GM12878 (cell line): ENCODE results near the gene NCAM2. TPM values are rescaled to one million over a fixed set of nuclear protein-coding genes. Genes with fewer than 3 reads are reported as not detected.

Experiments
- ATAC-seq: fragments of 200-7000 bp; cut with Tn5 transposase; 3 replicates; pipeline ENCODE4 v1.9.1; 2020; ENCODE audit warnings: mild to moderate bottlenecking, moderate library complexity
- BruUV-seq: library from RNA; stranded (reverse); fragments of 400-500 nt; replicated peaks from 2 replicates; lab custom pipeline; 2021; lab: Mats Ljungman, UMichigan
- CTCF ChIA-PET: fragments of 300-600 bp; sonication (Branson Sonifier 250); formaldehyde crosslinking; extraction: SDS; loops from one replicate; lab custom pipeline; 2021; ENCODE audit warnings: inconsistent platforms; lab: Yijun Ruan, JAX
- POLR2A ChIA-PET: fragments of 350-600 bp; formaldehyde crosslinking; extraction: SDS; loops from one replicate; lab custom pipeline; 2021; ENCODE audit warnings: inconsistent platforms; lab: Charles Lee
- RAD21 ChIA-PET: fragments of 300-600 bp; sonication (Branson Sonifier 250); formaldehyde crosslinking; loops from one replicate; lab custom pipeline; 2023; ENCODE audit warnings: antibody characterized with exemption; ENCODE audit not compliant: unreplicated experiment; lab: Charles Lee
- SMC1A ChIA-PET: fragments of 300-600 bp; sonication (Branson Sonifier 250); formaldehyde crosslinking; loops from one replicate; lab custom pipeline; 2023; ENCODE audit not compliant: unreplicated experiment, uncharacterized antibody; lab: Charles Lee
- DNase-seq: peaks from one replicate; pipeline ENCODE4 v3.0.0-alpha.2; 2011; ENCODE audit warnings: low read depth, low spot score
- FAIRE-seq: peaks from 3 replicates; lab custom pipeline; 2011; peaks lifted over from hg19 to GRCh38; lab: Jason Lieb, UNC
- H2AFZ ChIP-seq: 2 replicates; pipeline ENCODE4 v1.6.0; 2011; ENCODE audit warnings: low read depth, low read length, control low read depth; ENCODE audit not compliant: control insufficient read depth
- H3K27ac ChIP-seq: 2 replicates; pipeline ENCODE4 v1.5.1; 2011; ENCODE audit warnings: control low read depth; ENCODE audit not compliant: control insufficient read depth, insufficient read depth
- H3K27me3 ChIP-seq, 2 experiments: replicated peaks in 1 of 2; 2 replicates each; pipeline versions ENCODE4 v1.6.0 to v1.6.1; 2011; ENCODE audit warnings: low read length in 1 of 2; ENCODE audit not compliant: control insufficient read depth in 2 of 2, insufficient read depth in 2 of 2
- H3K36me3 ChIP-seq, 2 experiments: 2 replicates each; pipeline ENCODE4 v1.5.1; 2011; ENCODE audit warnings: low read length in 1 of 2; ENCODE audit not compliant: control insufficient read depth in 2 of 2, insufficient read depth in 2 of 2
- H3K4me1 ChIP-seq: 2 replicates; pipeline ENCODE4 v1.6.1; 2011; ENCODE audit warnings: mild to moderate bottlenecking, low read length, moderate library complexity, mixed read lengths; ENCODE audit not compliant: control insufficient read depth, insufficient read depth
- H3K4me2 ChIP-seq: 2 replicates; pipeline ENCODE4 v1.6.0; 2011; ENCODE audit warnings: control low read depth; ENCODE audit not compliant: control insufficient read depth, insufficient read depth
- H3K4me3 ChIP-seq: fragments of 200-600 bp; sonication (generic); 2 replicates; pipeline ENCODE4 v1.5.1; 2016
- H3K79me2 ChIP-seq: 2 replicates; pipeline ENCODE4 v1.6.0; 2011; ENCODE audit warnings: low read length; ENCODE audit not compliant: control insufficient read depth, insufficient read depth
- H3K9ac ChIP-seq: 2 replicates; pipeline ENCODE4 v1.8.0; 2011; ENCODE audit warnings: low read length, control low read depth, mixed read lengths; ENCODE audit not compliant: control insufficient read depth, insufficient read depth
- H3K9me3 ChIP-seq: replicated peaks from 3 replicates; pipeline ENCODE4 v1.5.1; 2011; ENCODE audit warnings: mild to moderate bottlenecking, low read length; ENCODE audit not compliant: control insufficient read depth, insufficient read depth
- H4K20me1 ChIP-seq: 2 replicates; pipeline ENCODE4 v1.6.0; 2011; ENCODE audit not compliant: control insufficient read depth, insufficient read depth
- CREB1 ChIP-seq: IDR thresholded peaks from 2 replicates; pipeline ENCODE4 v1.6.1; 2012; ENCODE audit warnings: low read depth, mild to moderate bottlenecking, inconsistent platforms
- GATAD2B ChIP-seq: fragments of 450-650 bp; conservative IDR thresholded peaks from 2 replicates; pipeline ENCODE4 v1.6.1; 2017; ENCODE audit warnings: low read depth, mild to moderate bottlenecking, moderate library complexity
- HDGF ChIP-seq: fragments of 450-650 bp; IDR thresholded peaks from 2 replicates; pipeline ENCODE4 v1.6.1; 2016; ENCODE audit warnings: antibody characterized with exemption
- MYB ChIP-seq: fragments of 150-350 bp; IDR thresholded peaks from 2 replicates; pipeline ENCODE4 v1.6.1; 2014; ENCODE audit warnings: mild to moderate bottlenecking, low read depth, low read length, borderline replicate concordance
- RB1 ChIP-seq: fragments of 450-650 bp; formaldehyde crosslinking; IDR thresholded peaks from 2 replicates; pipeline ENCODE4 v1.6.1; 2017; ENCODE audit warnings: mild to moderate bottlenecking, borderline replicate concordance
- SREBF1 ChIP-seq: IDR thresholded peaks from 2 replicates; pipeline ENCODE4 v1.6.1; 2012; ENCODE audit warnings: mild to moderate bottlenecking, low read length
- WGBS: methylation state at CpG from one replicate; pipeline ENCODE4 v1.1.6; 2016; ENCODE audit warnings: low lambda C conversion rate; ENCODE audit not compliant: insufficient replicate concordance, insufficient coverage; ENCODE audit errors: missing lambda C conversion rate; 5-methylcytosine and 5-hydroxymethylcytosine counted together
- in situ Hi-C: fragments of 300-500 bp; cut with MboI; formaldehyde crosslinking; loops from 9 replicates; pipeline ENCODE4 v1.14.3; 2018; ENCODE audit warnings: mixed read lengths
- intact Hi-C: fragments of 100-400 bp; cut with micrococcal nuclease; formaldehyde crosslinking; loops from one replicate; pipeline ENCODE4 v1.14.2; 2022; ENCODE audit not compliant: unreplicated experiment
- polyA plus RNA-seq, 11 experiments: library from polyadenylated mRNA; depleted of rRNA in 4 of 11; unstranded in 6 of 11; stranded (reverse) in 5 of 11; fragments of >200 nt; fragmentation: Nextera tagmentation in 4 of 11; fragmentation: Illumina TruSeq in 1 of 11; extraction: Ambion mirVana in 4 of 11; extraction: Trizol in 1 of 11; gene quantifications; 1 replicate in 1 of 11; 2 replicates in 10 of 11; pipeline versions ENCODE4 v1.2.1 to v1.2.3, GENCODE V29; 2011 to 2016; ENCODE audit warnings: inconsistent platforms in 2 of 11, missing spikeins in 2 of 11, low read depth in 1 of 11
- total RNA-seq, 4 experiments: library from RNA; depleted of rRNA in 3 of 4; stranded (reverse); fragments of >200 nt in 3 of 4; fragmentation: Illumina TruSeq in 1 of 4; extraction: Trizol in 1 of 4; gene quantifications; 2 replicates each; pipeline versions ENCODE4 v1.2.1 to v1.2.3, GENCODE V29; 2013 to 2021
- TF ChIP-seq, protein P1 (sequence below): IDR thresholded peaks from 2 replicates; pipeline ENCODE4 v1.6.1; 2012; ENCODE audit warnings: mild to moderate bottlenecking, low read depth, low read length
- TF ChIP-seq, protein P2 (sequence below): fragments of 450-650 bp; IDR thresholded peaks from 2 replicates; pipeline ENCODE4 v1.6.1; 2014; ENCODE audit warnings: mild to moderate bottlenecking
- TF ChIP-seq, protein P3 (sequence below): fragments of 450-650 bp; IDR thresholded peaks from 2 replicates; pipeline ENCODE4 v1.6.1; 2018; ENCODE audit warnings: mild to moderate bottlenecking, low read depth, moderate library complexity; ENCODE audit not compliant: partially characterized antibody
- TF ChIP-seq, protein P4 (sequence below): fragments of 450-650 bp; IDR thresholded peaks from 2 replicates; pipeline ENCODE4 v1.6.1; 2017; ENCODE audit warnings: antibody characterized with exemption, mild to moderate bottlenecking, moderate library complexity
- TF ChIP-seq, protein P5 (sequence below): IDR thresholded peaks from 2 replicates; pipeline ENCODE4 v1.6.1; 2011; ENCODE audit warnings: mild to moderate bottlenecking, low read depth, low read length, moderate library complexity; ENCODE audit not compliant: insufficient replicate concordance

The NCAM2 gene
- total and polyA plus RNA-seq, 10 of the 15 experiments (the other 5 are each of a cell fraction or from before 2014, with no cell fraction given) = 0.23 to 0.27 TPM; not detected in 8

DNA sequence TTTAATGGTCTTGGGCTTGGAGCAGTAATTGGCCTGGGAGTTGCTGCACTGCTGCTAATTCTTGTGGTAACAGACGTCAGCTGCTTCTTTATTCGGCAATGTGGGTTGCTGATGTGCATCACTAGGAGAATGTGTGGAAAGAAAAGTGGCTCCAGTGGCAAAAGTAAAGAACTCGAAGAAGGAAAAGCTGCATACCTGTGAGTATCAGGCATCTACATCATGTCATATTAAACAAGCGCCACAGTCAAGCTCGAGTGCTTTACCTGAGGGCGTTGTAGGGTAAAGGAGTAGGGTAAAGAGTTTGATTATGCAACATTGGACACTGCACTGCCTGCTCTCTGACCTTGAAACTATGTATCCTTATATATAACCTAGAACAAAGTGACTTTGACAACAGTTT lies 510.6 kb downstream of the NCAM2 start:
- ATAC-seq (no peak), FAIRE-seq (no peak), DNase-seq (no peak)
- no peaks in the 10 kb centered on the region for H3K4me1 ChIP-seq
- no peaks in the 10 kb centered on the region for H3K36me3 ChIP-seq
- 17% methylated on average over 6 of the region's 6 CpGs for WGBS
- TF ChIP-seq HDGF = no peak
- TF ChIP-seq MYB = no peak
- TF ChIP-seq, protein P1, sequence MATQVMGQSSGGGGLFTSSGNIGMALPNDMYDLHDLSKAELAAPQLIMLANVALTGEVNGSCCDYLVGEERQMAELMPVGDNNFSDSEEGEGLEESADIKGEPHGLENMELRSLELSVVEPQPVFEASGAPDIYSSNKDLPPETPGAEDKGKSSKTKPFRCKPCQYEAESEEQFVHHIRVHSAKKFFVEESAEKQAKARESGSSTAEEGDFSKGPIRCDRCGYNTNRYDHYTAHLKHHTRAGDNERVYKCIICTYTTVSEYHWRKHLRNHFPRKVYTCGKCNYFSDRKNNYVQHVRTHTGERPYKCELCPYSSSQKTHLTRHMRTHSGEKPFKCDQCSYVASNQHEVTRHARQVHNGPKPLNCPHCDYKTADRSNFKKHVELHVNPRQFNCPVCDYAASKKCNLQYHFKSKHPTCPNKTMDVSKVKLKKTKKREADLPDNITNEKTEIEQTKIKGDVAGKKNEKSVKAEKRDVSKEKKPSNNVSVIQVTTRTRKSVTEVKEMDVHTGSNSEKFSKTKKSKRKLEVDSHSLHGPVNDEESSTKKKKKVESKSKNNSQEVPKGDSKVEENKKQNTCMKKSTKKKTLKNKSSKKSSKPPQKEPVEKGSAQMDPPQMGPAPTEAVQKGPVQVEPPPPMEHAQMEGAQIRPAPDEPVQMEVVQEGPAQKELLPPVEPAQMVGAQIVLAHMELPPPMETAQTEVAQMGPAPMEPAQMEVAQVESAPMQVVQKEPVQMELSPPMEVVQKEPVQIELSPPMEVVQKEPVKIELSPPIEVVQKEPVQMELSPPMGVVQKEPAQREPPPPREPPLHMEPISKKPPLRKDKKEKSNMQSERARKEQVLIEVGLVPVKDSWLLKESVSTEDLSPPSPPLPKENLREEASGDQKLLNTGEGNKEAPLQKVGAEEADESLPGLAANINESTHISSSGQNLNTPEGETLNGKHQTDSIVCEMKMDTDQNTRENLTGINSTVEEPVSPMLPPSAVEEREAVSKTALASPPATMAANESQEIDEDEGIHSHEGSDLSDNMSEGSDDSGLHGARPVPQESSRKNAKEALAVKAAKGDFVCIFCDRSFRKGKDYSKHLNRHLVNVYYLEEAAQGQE = no peak
- TF ChIP-seq, protein P2, sequence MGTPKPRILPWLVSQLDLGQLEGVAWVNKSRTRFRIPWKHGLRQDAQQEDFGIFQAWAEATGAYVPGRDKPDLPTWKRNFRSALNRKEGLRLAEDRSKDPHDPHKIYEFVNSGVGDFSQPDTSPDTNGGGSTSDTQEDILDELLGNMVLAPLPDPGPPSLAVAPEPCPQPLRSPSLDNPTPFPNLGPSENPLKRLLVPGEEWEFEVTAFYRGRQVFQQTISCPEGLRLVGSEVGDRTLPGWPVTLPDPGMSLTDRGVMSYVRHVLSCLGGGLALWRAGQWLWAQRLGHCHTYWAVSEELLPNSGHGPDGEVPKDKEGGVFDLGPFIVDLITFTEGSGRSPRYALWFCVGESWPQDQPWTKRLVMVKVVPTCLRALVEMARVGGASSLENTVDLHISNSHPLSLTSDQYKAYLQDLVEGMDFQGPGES = no peak
- TF ChIP-seq SREBF1 = no peak
- TF ChIP-seq, protein P3, sequence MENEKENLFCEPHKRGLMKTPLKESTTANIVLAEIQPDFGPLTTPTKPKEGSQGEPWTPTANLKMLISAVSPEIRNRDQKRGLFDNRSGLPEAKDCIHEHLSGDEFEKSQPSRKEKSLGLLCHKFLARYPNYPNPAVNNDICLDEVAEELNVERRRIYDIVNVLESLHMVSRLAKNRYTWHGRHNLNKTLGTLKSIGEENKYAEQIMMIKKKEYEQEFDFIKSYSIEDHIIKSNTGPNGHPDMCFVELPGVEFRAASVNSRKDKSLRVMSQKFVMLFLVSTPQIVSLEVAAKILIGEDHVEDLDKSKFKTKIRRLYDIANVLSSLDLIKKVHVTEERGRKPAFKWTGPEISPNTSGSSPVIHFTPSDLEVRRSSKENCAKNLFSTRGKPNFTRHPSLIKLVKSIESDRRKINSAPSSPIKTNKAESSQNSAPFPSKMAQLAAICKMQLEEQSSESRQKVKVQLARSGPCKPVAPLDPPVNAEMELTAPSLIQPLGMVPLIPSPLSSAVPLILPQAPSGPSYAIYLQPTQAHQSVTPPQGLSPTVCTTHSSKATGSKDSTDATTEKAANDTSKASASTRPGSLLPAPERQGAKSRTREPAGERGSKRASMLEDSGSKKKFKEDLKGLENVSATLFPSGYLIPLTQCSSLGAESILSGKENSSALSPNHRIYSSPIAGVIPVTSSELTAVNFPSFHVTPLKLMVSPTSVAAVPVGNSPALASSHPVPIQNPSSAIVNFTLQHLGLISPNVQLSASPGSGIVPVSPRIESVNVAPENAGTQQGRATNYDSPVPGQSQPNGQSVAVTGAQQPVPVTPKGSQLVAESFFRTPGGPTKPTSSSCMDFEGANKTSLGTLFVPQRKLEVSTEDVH = no peak
- TF ChIP-seq CREB1 = no peak
- TF ChIP-seq RB1 = no peak
- TF ChIP-seq, protein P4, sequence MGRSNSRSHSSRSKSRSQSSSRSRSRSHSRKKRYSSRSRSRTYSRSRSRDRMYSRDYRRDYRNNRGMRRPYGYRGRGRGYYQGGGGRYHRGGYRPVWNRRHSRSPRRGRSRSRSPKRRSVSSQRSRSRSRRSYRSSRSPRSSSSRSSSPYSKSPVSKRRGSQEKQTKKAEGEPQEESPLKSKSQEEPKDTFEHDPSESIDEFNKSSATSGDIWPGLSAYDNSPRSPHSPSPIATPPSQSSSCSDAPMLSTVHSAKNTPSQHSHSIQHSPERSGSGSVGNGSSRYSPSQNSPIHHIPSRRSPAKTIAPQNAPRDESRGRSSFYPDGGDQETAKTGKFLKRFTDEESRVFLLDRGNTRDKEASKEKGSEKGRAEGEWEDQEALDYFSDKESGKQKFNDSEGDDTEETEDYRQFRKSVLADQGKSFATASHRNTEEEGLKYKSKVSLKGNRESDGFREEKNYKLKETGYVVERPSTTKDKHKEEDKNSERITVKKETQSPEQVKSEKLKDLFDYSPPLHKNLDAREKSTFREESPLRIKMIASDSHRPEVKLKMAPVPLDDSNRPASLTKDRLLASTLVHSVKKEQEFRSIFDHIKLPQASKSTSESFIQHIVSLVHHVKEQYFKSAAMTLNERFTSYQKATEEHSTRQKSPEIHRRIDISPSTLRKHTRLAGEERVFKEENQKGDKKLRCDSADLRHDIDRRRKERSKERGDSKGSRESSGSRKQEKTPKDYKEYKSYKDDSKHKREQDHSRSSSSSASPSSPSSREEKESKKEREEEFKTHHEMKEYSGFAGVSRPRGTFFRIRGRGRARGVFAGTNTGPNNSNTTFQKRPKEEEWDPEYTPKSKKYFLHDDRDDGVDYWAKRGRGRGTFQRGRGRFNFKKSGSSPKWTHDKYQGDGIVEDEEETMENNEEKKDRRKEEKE = no peak
- no peak for TF ChIP-seq GATAD2B
- TF ChIP-seq, protein P5, sequence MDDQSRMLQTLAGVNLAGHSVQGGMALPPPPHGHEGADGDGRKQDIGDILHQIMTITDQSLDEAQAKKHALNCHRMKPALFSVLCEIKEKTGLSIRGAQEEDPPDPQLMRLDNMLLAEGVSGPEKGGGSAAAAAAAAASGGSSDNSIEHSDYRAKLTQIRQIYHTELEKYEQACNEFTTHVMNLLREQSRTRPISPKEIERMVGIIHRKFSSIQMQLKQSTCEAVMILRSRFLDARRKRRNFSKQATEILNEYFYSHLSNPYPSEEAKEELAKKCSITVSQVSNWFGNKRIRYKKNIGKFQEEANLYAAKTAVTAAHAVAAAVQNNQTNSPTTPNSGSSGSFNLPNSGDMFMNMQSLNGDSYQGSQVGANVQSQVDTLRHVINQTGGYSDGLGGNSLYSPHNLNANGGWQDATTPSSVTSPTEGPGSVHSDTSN = no peak
- H3K27me3 ChIP-seq = no peaks in the 10 kb centered on the region
- ChIA-PET SMC1A (no interaction called here), CTCF (no interaction called here), RAD21 (no interaction called here), POLR2A (no interaction called here)
- no peaks in the 10 kb centered on the region for H4K20me1 ChIP-seq
- H3K9me3 ChIP-seq = no peaks in the 10 kb centered on the region
- no peak overlapping the region for H3K9ac ChIP-seq
- H3K4me2 ChIP-seq = no peak overlapping the region
- intact Hi-C loops (no loop called here), in situ Hi-C loops (no loop called here)
- no TSS peak for BruUV-seq
- H2AFZ ChIP-seq = no peak overlapping the region
- no peak overlapping the region for H3K27ac ChIP-seq
- H3K79me2 ChIP-seq = no peaks in the 10 kb centered on the region
- H3K4me3 ChIP-seq = no peak overlapping the region
